Activated T-cell treated with anti-CD3 and anti-CD28 coated beads for 48 hours (primary cell): ENCODE data around the gene CDK12.
"Not testable (repeated sequence)": the region's sequence is repeated elsewhere in the genome, so short reads cannot be mapped to it uniquely, and the experiment has no call there.

Experiments
- DNase-seq: peaks from one replicate; pipeline ENCODE4 v3.0.0-alpha.2; 2020; ENCODE audit warnings: low read depth

Gene CDK12

DNA sequence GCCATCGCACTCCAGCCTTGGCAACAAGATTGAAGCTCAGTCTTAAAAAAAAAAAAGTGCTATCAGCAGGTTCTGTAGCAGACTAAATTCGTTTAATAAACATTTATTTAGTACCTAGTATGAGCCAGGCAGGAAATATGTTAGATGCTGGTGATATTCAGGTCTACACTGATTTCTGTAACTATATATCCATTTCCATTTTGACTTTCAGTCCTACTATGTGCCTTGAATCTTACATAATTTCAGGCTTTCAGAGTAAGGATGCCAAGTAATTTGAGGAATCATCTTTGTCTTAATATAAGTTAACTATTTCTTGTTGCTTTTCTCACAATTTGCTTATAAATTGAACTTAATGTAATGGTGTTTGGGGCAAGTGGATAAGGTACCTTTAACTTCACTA is 46.2 kb downstream of the CDK12 start:
- DNase-seq, result no peak

DNA sequence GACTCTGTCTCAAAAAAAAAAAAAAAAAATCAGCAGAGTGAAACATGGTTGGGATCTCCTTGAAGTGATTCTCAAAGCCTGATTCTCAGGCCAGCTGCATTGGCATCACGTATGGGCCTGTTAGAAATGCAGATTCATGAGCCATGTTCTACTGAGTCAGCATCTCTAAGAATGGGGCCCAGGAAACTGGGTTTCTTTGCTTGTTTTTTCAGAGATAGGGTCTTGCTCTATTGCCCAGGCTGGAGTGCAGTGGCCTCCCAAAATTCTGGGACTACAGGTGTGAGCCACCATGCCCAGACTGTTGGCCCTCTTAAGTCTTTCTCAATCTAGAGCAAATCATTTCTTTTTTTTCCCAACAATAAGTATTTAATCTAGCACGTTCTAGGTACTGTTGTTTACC is 47.7 kb downstream of the CDK12 start:
- DNase-seq, result no peak

DNA sequence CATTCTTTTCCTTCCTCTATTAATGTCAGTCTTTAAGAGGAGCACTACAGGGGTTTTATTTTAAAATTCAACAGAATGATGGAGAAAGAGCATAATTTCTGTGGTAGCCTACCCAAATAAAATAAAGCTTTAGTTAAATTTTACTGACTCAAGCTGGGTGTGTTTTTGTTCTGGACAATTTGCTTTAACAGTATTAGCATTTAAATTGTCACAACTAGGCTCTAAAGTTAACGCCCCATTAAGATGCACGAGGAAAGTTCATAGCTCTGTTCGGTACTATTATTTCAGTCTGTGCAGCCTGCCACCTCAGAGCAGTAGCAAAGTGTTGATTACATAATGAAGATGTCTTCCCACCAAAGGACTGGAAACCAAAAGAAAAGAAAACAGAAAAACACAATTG is 52.0 kb downstream of the CDK12 start:
- no peak for DNase-seq

- DNase-seq, result no peak
Observed at GRCh38 chr17:39513915-39514314, 52.6 kb downstream of the CDK12 start.

DNA sequence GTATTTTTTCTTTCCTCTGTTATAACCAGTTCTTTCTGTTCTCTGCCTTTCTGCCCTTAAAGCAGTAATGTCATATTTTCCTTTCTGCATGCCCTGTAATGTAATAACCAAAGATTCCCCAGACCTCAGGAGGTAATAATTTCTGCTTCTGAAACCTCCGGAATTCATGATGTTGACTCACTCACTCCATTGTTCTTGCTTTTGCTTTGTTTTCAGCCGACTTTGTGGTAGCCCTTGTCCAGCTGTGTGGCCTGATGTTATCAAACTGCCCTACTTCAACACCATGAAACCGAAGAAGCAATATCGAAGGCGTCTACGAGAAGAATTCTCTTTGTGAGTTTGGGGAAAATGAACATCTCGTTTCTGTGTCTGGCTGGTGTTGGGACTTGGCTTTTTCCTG is 55.9 kb downstream of the CDK12 start:
- no peak for DNase-seq

- no peak for DNase-seq
Observed at GRCh38 chr17:39525801-39526506, 64.7 kb downstream of the CDK12 start.

DNA sequence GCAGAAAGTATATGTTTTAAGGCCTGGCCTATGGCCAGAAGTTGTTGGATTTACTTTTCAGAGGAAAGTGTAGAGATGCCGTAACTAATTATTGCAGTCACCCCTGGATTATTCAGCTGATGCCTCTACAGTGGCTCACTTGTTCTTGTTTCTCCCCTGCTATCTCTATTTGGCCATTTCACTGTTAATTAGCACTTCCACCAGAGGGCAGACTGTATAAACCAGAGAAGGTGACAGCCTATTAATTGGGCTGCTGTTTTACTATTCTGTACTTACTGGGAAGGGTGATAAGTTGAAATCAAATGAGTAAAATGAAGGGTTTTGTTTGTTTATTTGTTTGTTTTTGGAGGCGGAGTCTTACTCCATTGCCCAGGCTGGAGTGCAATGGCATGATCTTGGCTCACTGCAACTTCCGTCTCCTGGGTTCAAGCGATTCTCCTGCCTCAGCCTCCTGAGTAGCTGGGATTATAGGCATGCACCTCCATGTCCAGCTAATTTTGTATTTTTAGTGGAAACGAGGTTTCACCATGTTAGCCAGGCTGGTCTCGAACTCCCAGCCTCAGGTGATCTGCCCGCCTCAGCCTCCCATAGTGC is 66.0 kb downstream of the CDK12 start:
- DNase-seq, result no peak

GRCh38 chr17:39529455-39529854 is 68.2 kb downstream of the CDK12 start:
- DNase-seq, result no peak

DNA sequence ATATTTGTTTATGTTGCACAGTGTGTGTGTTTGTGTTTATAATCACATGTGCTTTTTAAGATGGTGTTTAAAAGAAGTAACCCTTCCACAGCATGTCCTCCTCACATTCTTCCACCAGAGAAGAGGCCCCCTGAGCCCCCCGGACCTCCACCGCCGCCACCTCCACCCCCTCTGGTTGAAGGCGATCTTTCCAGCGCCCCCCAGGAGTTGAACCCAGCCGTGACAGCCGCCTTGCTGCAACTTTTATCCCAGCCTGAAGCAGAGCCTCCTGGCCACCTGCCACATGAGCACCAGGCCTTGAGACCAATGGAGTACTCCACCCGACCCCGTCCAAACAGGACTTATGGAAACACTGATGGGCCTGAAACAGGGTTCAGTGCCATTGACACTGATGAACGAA is 69.2 kb downstream of the CDK12 start:
- no peak for DNase-seq

DNA sequence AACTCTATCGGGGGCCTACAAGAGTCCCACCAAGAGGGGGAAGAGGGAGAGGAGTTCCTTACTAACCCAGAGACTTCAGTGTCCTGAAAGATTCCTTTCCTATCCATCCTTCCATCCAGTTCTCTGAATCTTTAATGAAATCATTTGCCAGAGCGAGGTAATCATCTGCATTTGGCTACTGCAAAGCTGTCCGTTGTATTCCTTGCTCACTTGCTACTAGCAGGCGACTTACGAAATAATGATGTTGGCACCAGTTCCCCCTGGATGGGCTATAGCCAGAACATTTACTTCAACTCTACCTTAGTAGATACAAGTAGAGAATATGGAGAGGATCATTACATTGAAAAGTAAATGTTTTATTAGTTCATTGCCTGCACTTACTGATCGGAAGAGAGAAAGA is 70.0 kb downstream of the CDK12 start:
- no peak for DNase-seq

DNA sequence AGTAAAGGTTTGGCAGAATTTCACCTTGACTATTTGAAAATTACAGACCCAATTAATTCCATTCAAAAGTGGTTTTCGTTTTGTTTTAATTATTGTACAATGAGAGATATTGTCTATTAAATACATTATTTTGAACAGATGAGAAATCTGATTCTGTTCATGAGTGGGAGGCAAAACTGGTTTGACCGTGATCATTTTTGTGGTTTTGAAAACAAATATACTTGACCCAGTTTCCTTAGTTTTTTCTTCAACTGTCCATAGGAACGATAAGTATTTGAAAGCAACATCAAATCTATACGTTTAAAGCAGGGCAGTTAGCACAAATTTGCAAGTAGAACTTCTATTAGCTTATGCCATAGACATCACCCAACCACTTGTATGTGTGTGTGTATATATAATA is 72.6 kb downstream of the CDK12 start:
- DNase-seq, result no peak

DNA sequence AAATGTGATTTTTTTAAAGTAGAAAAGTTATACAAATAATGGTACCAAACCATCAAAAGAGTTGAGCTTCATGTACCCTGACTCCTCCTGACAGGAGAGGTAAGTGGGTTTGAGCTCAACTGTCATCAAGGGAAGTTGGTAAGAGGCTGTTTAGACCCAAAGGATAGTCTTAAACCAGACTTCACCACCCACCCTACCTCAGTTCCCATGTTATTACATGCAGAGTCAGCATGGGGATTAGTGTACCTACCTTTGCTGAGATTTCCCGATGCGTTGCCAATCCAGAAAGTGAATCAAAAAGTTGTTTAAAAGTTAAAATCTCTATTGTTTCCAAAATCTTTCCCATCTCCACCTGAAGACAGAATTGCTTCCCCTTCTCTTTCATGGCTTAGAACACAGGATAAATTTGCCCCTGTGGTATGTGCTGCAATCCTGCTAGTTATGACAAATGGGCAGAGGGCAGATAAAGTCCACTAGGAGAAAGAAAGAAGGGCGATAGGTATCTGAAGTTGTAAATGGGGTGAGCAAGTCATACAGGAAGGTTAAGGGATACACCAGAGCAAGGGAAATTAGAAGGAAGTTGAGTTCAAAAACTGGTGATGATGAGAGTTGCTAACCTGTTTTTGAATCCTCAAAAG is 73.6 kb downstream of the CDK12 start:
- DNase-seq, result no peak

- no peak for DNase-seq
Observed at GRCh38 chr17:39536468-39536867, 75.2 kb downstream of the CDK12 start.

GRCh38 chr17:39537364-39537763 is 76.1 kb downstream of the CDK12 start:
- DNase-seq, result not testable (repeated sequence)

GRCh38 chr17:39538866-39539265 is 77.6 kb downstream of the CDK12 start:
- no peak for DNase-seq

GRCh38 chr17:39540611-39541010 is 79.3 kb downstream of the CDK12 start:
- no peak for DNase-seq

GRCh38 chr17:39541652-39542051 is 80.4 kb downstream of the CDK12 start:
- DNase-seq, result no peak

GRCh38 chr17:39543176-39543575 is 81.9 kb downstream of the CDK12 start:
- no peak for DNase-seq

GRCh38 chr17:39543664-39544063 is 82.4 kb downstream of the CDK12 start:
- no peak for DNase-seq

DNA sequence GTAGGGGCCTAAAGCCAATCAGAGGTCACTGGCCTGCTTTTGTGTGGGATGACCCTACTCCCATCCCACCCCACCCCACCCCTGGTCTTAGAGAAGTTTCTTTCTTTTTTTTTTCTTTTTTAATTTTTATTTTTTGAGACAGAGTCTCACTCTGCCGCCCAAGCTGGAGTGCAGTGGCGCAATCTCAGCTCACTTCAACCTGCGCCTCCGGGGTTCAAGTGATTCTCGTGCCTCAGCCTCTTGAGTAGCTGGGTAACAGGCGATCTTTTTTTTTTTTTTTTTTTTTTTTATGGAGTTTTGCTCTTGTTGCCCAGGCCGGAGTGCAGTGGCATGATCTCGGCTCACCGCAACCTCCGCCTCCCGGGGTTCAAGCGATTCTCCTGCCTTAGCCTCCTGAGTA is 83.1 kb downstream of the CDK12 start:
- not testable (repeated sequence) for DNase-seq

DNA sequence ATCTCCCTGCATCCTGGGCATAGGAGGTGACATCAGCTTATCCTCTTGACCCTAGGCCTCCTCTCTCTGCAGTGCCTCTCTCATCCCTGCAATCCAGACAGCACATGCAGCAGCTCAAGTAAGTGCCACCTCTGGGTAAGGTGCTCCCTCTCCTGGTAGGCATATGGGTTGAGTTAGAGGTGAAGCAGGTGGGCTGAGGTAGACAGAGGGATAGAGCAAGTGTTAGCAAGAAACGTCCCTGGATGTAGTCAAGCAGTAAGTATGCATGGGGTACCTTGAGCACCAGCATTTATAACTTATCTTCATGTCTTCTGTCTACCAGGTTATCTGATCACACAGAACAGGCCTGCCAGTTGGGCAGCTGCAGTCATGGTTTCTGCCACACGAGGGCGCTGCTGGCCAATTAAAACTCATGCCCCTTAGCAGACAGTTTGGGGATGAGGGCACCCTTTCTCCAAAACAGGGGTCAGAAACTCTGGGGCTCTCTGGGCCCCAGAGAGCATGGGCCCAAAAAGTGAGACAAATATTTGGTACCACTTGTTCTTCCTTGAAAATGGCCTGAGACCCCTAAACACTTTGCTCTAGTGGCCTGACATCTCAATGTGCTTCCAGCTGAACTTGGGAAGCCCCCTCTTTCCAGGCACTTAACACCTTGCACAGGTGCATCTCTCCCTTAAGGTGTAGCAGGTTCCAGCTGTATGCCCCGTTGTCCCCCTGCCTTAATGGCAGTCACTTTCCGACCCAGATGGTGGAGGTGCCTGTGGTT is 86.6 kb downstream of the CDK12 start:
- peak; percentile 66 for DNase-seq

DNA sequence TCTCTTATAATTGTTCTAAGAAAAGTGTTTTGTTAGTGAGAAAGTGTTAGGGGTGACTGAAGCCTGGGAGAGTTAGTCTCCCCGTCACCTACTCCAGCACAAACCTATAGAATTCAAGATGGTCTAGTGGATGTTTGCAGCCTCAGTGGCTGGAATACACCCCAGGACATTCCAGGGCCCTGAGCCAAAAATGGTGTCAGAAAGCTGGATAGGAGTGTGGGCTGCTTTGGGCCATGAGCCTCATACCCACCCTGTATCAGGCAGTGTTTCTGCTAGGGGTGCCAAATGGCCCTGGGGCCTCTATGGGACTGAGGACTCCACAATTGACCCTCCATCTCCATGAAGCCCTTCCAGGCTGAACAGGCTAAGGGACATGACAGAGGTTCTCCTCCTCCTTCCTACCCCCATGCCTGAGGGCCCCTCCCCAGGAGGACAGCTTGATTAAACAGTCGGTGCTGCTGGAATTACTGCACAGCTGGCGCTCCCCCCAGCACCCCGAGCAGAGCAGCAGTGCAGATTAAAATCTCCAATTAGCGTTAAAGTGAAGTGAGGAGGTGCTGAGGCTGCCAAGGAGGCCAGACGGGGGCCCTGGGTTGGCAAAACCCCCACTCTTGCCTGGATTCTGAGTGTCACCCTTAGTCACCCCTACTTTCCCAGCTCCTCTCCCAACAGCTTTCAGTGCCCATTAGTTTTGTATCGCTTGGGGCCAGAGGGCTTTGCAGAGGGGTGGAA is 87.4 kb downstream of the CDK12 start:
- no peak for DNase-seq
